HEK293 (cell line): ENCODE data around the gene VGLL4.

Source experiments
- ATF2 ChIP-seq: fragments of 450-650 bp; formaldehyde crosslinking; IDR thresholded peaks from 2 replicates; pipeline ENCODE4 v1.5.1; 2016; ENCODE audit warnings: missing biosample characterization, missing genetic modification characterization, low read depth
- CTCF ChIP-seq: fragments of 450-650 bp; formaldehyde crosslinking; IDR thresholded peaks from 2 replicates; pipeline ENCODE4 v1.5.1; 2016; ENCODE audit warnings: missing biosample characterization, missing genetic modification characterization
- PRDM4 ChIP-seq: fragments of 450-650 bp; formaldehyde crosslinking; IDR thresholded peaks from 2 replicates; pipeline ENCODE4 v1.5.1; 2017; ENCODE audit warnings: missing biosample characterization, missing genetic modification characterization
- ZBTB7A ChIP-seq: fragments of 450-650 bp; formaldehyde crosslinking; IDR thresholded peaks from 2 replicates; pipeline ENCODE4 v1.5.1; 2016; ENCODE audit warnings: low read depth, missing biosample characterization, missing genetic modification characterization
- ZFP3 ChIP-seq: fragments of 450-650 bp; formaldehyde crosslinking; IDR thresholded peaks from 2 replicates; pipeline ENCODE4 v1.5.1; 2016; ENCODE audit warnings: low read depth, missing biosample characterization, missing genetic modification characterization
- ZNF121 ChIP-seq: fragments of 450-650 bp; formaldehyde crosslinking; IDR thresholded peaks from 2 replicates; pipeline ENCODE4 v1.5.1; 2016; ENCODE audit warnings: missing biosample characterization, missing genetic modification characterization
- ZNF24 ChIP-seq: fragments of 450-650 bp; formaldehyde crosslinking; IDR thresholded peaks from 2 replicates; pipeline ENCODE4 v1.5.1; 2016; ENCODE audit warnings: missing biosample characterization, missing genetic modification characterization
- ZNF280D ChIP-seq: fragments of 450-650 bp; formaldehyde crosslinking; IDR thresholded peaks from 2 replicates; pipeline ENCODE4 v1.5.1; 2016; ENCODE audit warnings: missing biosample characterization, missing genetic modification characterization
- ZNF549 ChIP-seq: fragments of 450-650 bp; IDR thresholded peaks from 2 replicates; pipeline ENCODE4 v1.5.1; 2018; ENCODE audit warnings: missing biosample characterization, missing genetic modification characterization, mild to moderate bottlenecking, inconsistent platforms, moderate library complexity
- ZNF677 ChIP-seq: fragments of 450-650 bp; IDR thresholded peaks from 2 replicates; pipeline ENCODE4 v1.5.0; 2018; ENCODE audit warnings: missing biosample characterization, mild to moderate bottlenecking, missing genetic modification characterization, moderate library complexity

GRCh38 chr3:11616551-11616950 is 27.2 kb downstream of the VGLL4 start:
- TF ChIP-seq ATF2 (tag by site-specific recombination) (no peak), ZNF549 (no peak), ZBTB7A (no peak), CTCF (tag by site-specific recombination) (no peak), ZNF121 (tag by site-specific recombination) (no peak), ZNF677 (tag by site-specific recombination) (no peak), ZFP3 (no peak), ZNF280D (no peak), ZNF24 (tag by site-specific recombination) (no peak), PRDM4 (tag by site-specific recombination) (no peak)
